Vagina (tissue), 2 donors: ENCODE results near the gene C9orf72. TPM values are rescaled to one million over a fixed set of nuclear protein-coding genes. Genes with fewer than 3 reads are reported as not detected.
A peak's percentile ranks its signal among the peaks of the same experiment; 100 is the strongest.

ENCODE experiments used
- DNase-seq, 2 donors: peaks; one replicate each; pipeline ENCODE4 v3.0.0-alpha.2; 2017; ENCODE audit errors: extremely low spot score in 2 of 2
- H3K27ac ChIP-seq: fragments of 200-600 bp; sonication (generic); one replicate; pipeline ENCODE4 v1.5.1; 2019
- H3K27me3 ChIP-seq: fragments of 200-600 bp; sonication (generic); one replicate; pipeline ENCODE4 v1.5.1; 2019
- H3K36me3 ChIP-seq, 2 donors: fragments of 200-600 bp; sonication (generic); one replicate each; pipeline ENCODE4 v1.5.1; 2017 to 2019
- H3K4me1 ChIP-seq: fragments of 200-600 bp; sonication (generic); one replicate; pipeline ENCODE4 v1.5.1; 2019
- H3K4me3 ChIP-seq, 2 donors: fragments of 200-600 bp; sonication (generic); 1 replicate in 1 of 2; 2 replicates in 1 of 2; pipeline ENCODE4 v1.5.1; 2016 to 2019
- H3K9me3 ChIP-seq: fragments of 200-600 bp; sonication (generic); one replicate; pipeline ENCODE4 v1.5.1; 2019
- CTCF ChIP-seq, 3 experiments: fragments of 450-650 bp in 2 of 3; fragments of 200-600 bp in 1 of 3; sonication (generic) in 1 of 3; IDR thresholded peaks; one replicate each; pipeline ENCODE4 v1.5.1; 2017 to 2019; ENCODE audit warnings: antibody characterized with exemption in 3 of 3, mild to moderate bottlenecking in 2 of 3, moderate library complexity in 2 of 3
- POLR2A ChIP-seq, 2 donors: fragments of 450-650 bp; IDR thresholded peaks; one replicate each; pipeline ENCODE4 v1.6.1; 2017; ENCODE audit warnings: antibody characterized with exemption in 2 of 2, mild to moderate bottlenecking in 2 of 2, moderate library complexity in 2 of 2
- POLR2AphosphoS5 ChIP-seq, 2 donors: sonication (generic); formaldehyde crosslinking; IDR thresholded peaks; one replicate each; pipeline ENCODE4 v1.9.0; 2017; ENCODE audit warnings: antibody characterized with exemption in 2 of 2, mild to moderate bottlenecking in 2 of 2, low read depth in 1 of 2; ENCODE audit not compliant: insufficient read depth in 1 of 2
- intact Hi-C: fragments of 100-400 bp; cut with DNase I; formaldehyde crosslinking; loops from one replicate; pipeline ENCODE4 v1.15.1; 2023
- total RNA-seq: library from RNA; depleted of rRNA; stranded (reverse); fragments of >200 nt; gene quantifications from one replicate; pipeline ENCODE4 v1.2.3, GENCODE V29; 2016

The C9orf72 gene
- total RNA-seq, 1 donor from 2014 or later: 18.7 TPM

GRCh38 chr9:27542508-27542907, 30.8 kb downstream of the C9orf72 start:
- Histone ChIP-seq H3K27me3 (no peaks in the 10 kb centered on the region), H3K36me3 (no peaks in the 10 kb centered on the region), H3K4me3 (no peak overlapping the region), H3K9me3 (no peaks in the 10 kb centered on the region), H3K27ac (no peak overlapping the region), H3K4me1 (peaks cover 28% of the 10 kb centered on the region)
- intact Hi-C loops: loop anchor here (5.0 kb wide), 1 partner anchor 205 kb away; no protein-coding TSS in a partner anchor
- TF ChIP-seq POLR2A (IDR thresholded peaks at IDR 0.05) (no peak), POLR2AphosphoS5 (IDR thresholded peaks at IDR 0.05; ENCODE audit: insufficient read depth in 1 of 2, low read depth in 1 of 2) (no peak), CTCF (IDR thresholded peaks at IDR 0.05) (no peak)
- no peak for DNase-seq

- no peaks in the 10 kb centered on the region for H3K36me3 ChIP-seq
- TF ChIP-seq CTCF (IDR thresholded peaks at IDR 0.05): no peak
- no peak for TF ChIP-seq POLR2AphosphoS5 (IDR thresholded peaks at IDR 0.05; ENCODE audit: insufficient read depth in 1 of 2, low read depth in 1 of 2)
- no peak for TF ChIP-seq POLR2A (IDR thresholded peaks at IDR 0.05)
- H3K27ac ChIP-seq: peak overlapping the region; percentile 25
- H3K27me3 ChIP-seq: no peaks in the 10 kb centered on the region
- peaks cover 28% of the 10 kb centered on the region for H3K4me1 ChIP-seq
- H3K4me3 ChIP-seq: no peak overlapping the region
- no peak for DNase-seq
- no peaks in the 10 kb centered on the region for H3K9me3 ChIP-seq
- intact Hi-C loops: loop anchor here (5.0 kb wide), 1 partner anchor 204 kb away; no protein-coding TSS in a partner anchor
These were observed 31.5 kb downstream of the C9orf72 start for GRCh38 chr9:27541740-27542139.

- Histone ChIP-seq H3K4me1 (peaks cover 32% of the 10 kb centered on the region), H3K9me3 (no peaks in the 10 kb centered on the region), H3K36me3 (no peaks in the 10 kb centered on the region), H3K27me3 (no peaks in the 10 kb centered on the region), H3K4me3 (no peak overlapping the region), H3K27ac (peak overlapping the region; percentile 65)
- DNase-seq: no peak
- TF ChIP-seq POLR2A (IDR thresholded peaks at IDR 0.05) (no peak), POLR2AphosphoS5 (IDR thresholded peaks at IDR 0.05; ENCODE audit: insufficient read depth in 1 of 2, low read depth in 1 of 2) (no peak), CTCF (IDR thresholded peaks at IDR 0.05) (no peak)
- intact Hi-C loops: loop anchor here (5.0 kb wide), 1 partner anchor 203 kb away; no protein-coding TSS in a partner anchor
These were observed 32.8 kb downstream of the C9orf72 start for GRCh38 chr9:27540502-27540901.

GRCh38 chr9:27539479-27540441, 33.5 kb downstream of the C9orf72 start:
- no peak for DNase-seq
- H3K36me3 ChIP-seq: no peaks in the 10 kb centered on the region
- H3K27ac ChIP-seq: peak overlapping the region; percentile 73
- TF ChIP-seq CTCF (IDR thresholded peaks at IDR 0.05): no peak
- TF ChIP-seq POLR2AphosphoS5 (IDR thresholded peaks at IDR 0.05; ENCODE audit: insufficient read depth in 1 of 2, low read depth in 1 of 2): peak; percentile 18 to 90
- no peak for TF ChIP-seq POLR2A (IDR thresholded peaks at IDR 0.05)
- H3K4me3 ChIP-seq: no peak overlapping the region
- no peaks in the 10 kb centered on the region for H3K9me3 ChIP-seq
- peaks cover 37% of the 10 kb centered on the region for H3K4me1 ChIP-seq
- intact Hi-C loops: loop anchor here (5.0 kb wide), 1 partner anchor 202 kb away; no protein-coding TSS in a partner anchor
- no peaks in the 10 kb centered on the region for H3K27me3 ChIP-seq

GRCh38 chr9:27538647-27539046, 34.6 kb downstream of the C9orf72 start:
- H3K4me3 ChIP-seq: no peak overlapping the region
- TF ChIP-seq POLR2A (IDR thresholded peaks at IDR 0.05) (no peak), CTCF (IDR thresholded peaks at IDR 0.05) (no peak), POLR2AphosphoS5 (IDR thresholded peaks at IDR 0.05; ENCODE audit: insufficient read depth in 1 of 2, low read depth in 1 of 2) (no peak)
- intact Hi-C loops: no loop called here
- no peaks in the 10 kb centered on the region for H3K9me3 ChIP-seq
- no peak for DNase-seq
- no peaks in the 10 kb centered on the region for H3K27me3 ChIP-seq
- no peaks in the 10 kb centered on the region for H3K36me3 ChIP-seq
- peaks cover 48% of the 10 kb centered on the region for H3K4me1 ChIP-seq
- peak overlapping the region; percentile 73 for H3K27ac ChIP-seq
